PFSK-1 (cell line): ENCODE measurements around the gene TP53AIP1.

Experiments
- POLR2AphosphoS5 ChIP-seq: IDR thresholded peaks from 2 replicates; pipeline ENCODE4 v1.6.1; 2012; ENCODE audit warnings: low read depth, mild to moderate bottlenecking, control low read depth, low read length, moderate library complexity
- REST ChIP-seq, 2 experiments: IDR thresholded peaks; 2 replicates each; pipeline versions ENCODE4 v1.6.1 to v1.8.0; 2011 to 2012; ENCODE audit warnings: low read depth in 2 of 2, low read length in 2 of 2, control low read depth in 1 of 2, inconsistent platforms in 1 of 2, mild to moderate bottlenecking in 1 of 2, moderate library complexity in 1 of 2; ENCODE audit not compliant: insufficient read depth in 1 of 2
- SIN3A ChIP-seq: IDR thresholded peaks from 2 replicates; pipeline ENCODE4 v1.6.1; 2012; ENCODE audit warnings: mild to moderate bottlenecking, low read length, moderate library complexity, borderline replicate concordance; ENCODE audit not compliant: insufficient read depth
- TAF1 ChIP-seq: IDR thresholded peaks from 2 replicates; pipeline ENCODE4 v1.6.1; 2012; ENCODE audit warnings: low read length, control low read depth, borderline replicate concordance; ENCODE audit not compliant: insufficient read depth

GRCh38 chr11:128924510-128925249, 18.0 kb downstream of the TP53AIP1 start:
- TF ChIP-seq POLR2AphosphoS5 (no peak), TAF1 (no peak), REST (IDR thresholded peaks at IDR 0.05; ENCODE audit: insufficient read depth in 1 of 2, low read depth in 2 of 2, low read length in 2 of 2) (no peak), SIN3A (no peak)
